K562 (cell line): ENCODE data around the gene UTP25. TPM values are rescaled to one million over a fixed set of nuclear protein-coding genes. Genes with fewer than 3 reads are reported as not detected.

Source experiments
- ATAC-seq: fragments of 200-7000 bp; cut with Tn5 transposase; 3 replicates; pipeline ENCODE4 v1.9.1; 2020; ENCODE audit warnings: moderate library complexity
- BruUV-seq: library from RNA; stranded (reverse); fragments of 400-500 nt; replicated peaks from 2 replicates; lab custom pipeline; 2021; lab: Mats Ljungman, UMichigan
- CTCF ChIA-PET: fragments of 300-600 bp; formaldehyde crosslinking; extraction: SDS; loops from one replicate; lab custom pipeline; 2021; ENCODE audit warnings: low intra/inter-chr PET ratio; lab: Yijun Ruan, JAX
- POLR2A ChIA-PET: fragments of 300-600, 350-650 bp; sonication (Branson Sonifier 250); formaldehyde crosslinking; extraction: SDS; loops from one replicate; lab custom pipeline; 2021; ENCODE audit warnings: antibody characterized with exemption, inconsistent platforms; lab: Yijun Ruan, JAX
- DNase-seq, 4 experiments: peaks; one replicate each; pipeline versions ENCODE4 v3.0.0 to v3.0.0-alpha.2; 2011 to 2018; ENCODE audit warnings: low spot score in 3 of 4, mixed read lengths in 3 of 4; ENCODE audit errors: extremely low read depth in 1 of 4
- FAIRE-seq: peaks from 2 replicates; lab custom pipeline; 2011; peaks lifted over from hg19 to GRCh38; lab: Jason Lieb, UNC
- H2AFZ ChIP-seq: 2 replicates; pipeline ENCODE4 v1.6.0; 2011; ENCODE audit warnings: low read depth, low read length, control low read depth, inconsistent platforms
- H3K27ac ChIP-seq: fragments of 200-600 bp; 3 replicates; pipeline ENCODE4 v1.8.0; 2011; ENCODE audit warnings: low read depth, mild to moderate bottlenecking, control low read depth, inconsistent platforms, low read length, moderate library complexity, mixed read lengths; ENCODE audit errors: extremely low read depth
- H3K27me3 ChIP-seq, 2 experiments: fragments of 300-600 bp in 1 of 2; 2 replicates in 1 of 2; 3 replicates in 1 of 2; pipeline versions ENCODE4 v1.6.0 to v1.8.0; 2011; ENCODE audit warnings: inconsistent platforms in 2 of 2, low read length in 2 of 2, mild to moderate bottlenecking in 1 of 2, mixed read lengths in 1 of 2, moderate library complexity in 1 of 2; ENCODE audit not compliant: control insufficient read depth in 2 of 2, insufficient read depth in 2 of 2
- H3K36me3 ChIP-seq: fragments of 300-600 bp; 3 replicates; pipeline ENCODE4 v1.8.0; 2011; ENCODE audit warnings: mild to moderate bottlenecking, low read length, inconsistent platforms; ENCODE audit not compliant: control insufficient read depth, insufficient read depth
- H3K4me1 ChIP-seq, 2 experiments: fragments of 200-600 bp in 1 of 2; replicated peaks in 1 of 2; 2 replicates in 1 of 2; 3 replicates in 1 of 2; pipeline versions ENCODE4 v1.5.1 to v1.8.0; 2011; ENCODE audit warnings: inconsistent platforms in 2 of 2, low read length in 2 of 2, mild to moderate bottlenecking in 1 of 2, mixed read lengths in 1 of 2, moderate library complexity in 1 of 2; ENCODE audit not compliant: control insufficient read depth in 2 of 2, insufficient read depth in 2 of 2
- H3K4me2 ChIP-seq: 2 replicates; pipeline ENCODE4 v1.6.1; 2011; ENCODE audit warnings: low read length, control low read depth, inconsistent platforms, mixed read lengths; ENCODE audit not compliant: insufficient read depth
- H3K4me3 ChIP-seq: fragments of 200-600 bp; sonication (generic), shearing (Covaris generic); 2 replicates; pipeline ENCODE4 v1.5.1; 2016; ENCODE audit warnings: control low read depth, inconsistent platforms
- H3K79me2 ChIP-seq: fragments of 200-600 bp; 3 replicates; pipeline ENCODE4 v1.8.0; 2011; ENCODE audit warnings: low read length, inconsistent platforms; ENCODE audit not compliant: control insufficient read depth, insufficient read depth
- H3K9ac ChIP-seq, 2 experiments: 2 replicates each; pipeline versions ENCODE4 v1.6.0 to v1.6.1; 2011; ENCODE audit warnings: low read depth in 2 of 2, low read length in 2 of 2, control low read depth in 1 of 2, inconsistent platforms in 1 of 2, mild to moderate bottlenecking in 1 of 2, mixed read lengths in 1 of 2; ENCODE audit not compliant: insufficient read depth in 1 of 2
- H3K9me1 ChIP-seq: one replicate; pipeline ENCODE4 v1.6.0; 2011; ENCODE audit warnings: inconsistent platforms, mild to moderate bottlenecking, low read length, moderate library complexity; ENCODE audit not compliant: control insufficient read depth, insufficient read depth
- H3K9me3 ChIP-seq: replicated peaks from 2 replicates; pipeline ENCODE4 v1.5.1; 2011; ENCODE audit warnings: low read depth, low read length, inconsistent platforms; ENCODE audit not compliant: control insufficient read depth, insufficient read depth
- H4K20me1 ChIP-seq: replicated peaks from 2 replicates; pipeline ENCODE4 v1.6.1; 2011; ENCODE audit warnings: low read length, inconsistent platforms, mixed read lengths; ENCODE audit not compliant: control insufficient read depth, insufficient read depth
- CBX1 ChIP-seq: sonication (generic); IDR thresholded peaks from 2 replicates; pipeline ENCODE4 v1.6.1; 2016; ENCODE audit warnings: antibody characterized with exemption, low read depth, mild to moderate bottlenecking
- ETS2 ChIP-seq: IDR thresholded peaks from 2 replicates; pipeline ENCODE4 v1.6.1; 2016; ENCODE audit warnings: borderline replicate concordance, missing genetic modification characterization, mild to moderate bottlenecking, moderate library complexity, missing compliant biosample characterization; ENCODE audit not compliant: poor library complexity, severe bottlenecking
- GABPB1 ChIP-seq: sonication (generic); formaldehyde crosslinking; IDR thresholded peaks from 2 replicates; pipeline ENCODE4 v1.8.0; 2022; ENCODE audit warnings: mild to moderate bottlenecking, missing genetic modification reagents
- GABPB2 ChIP-seq: fragments of 250-450 bp; sonication (Bioruptor Pico); conservative IDR thresholded peaks from 2 replicates; pipeline ENCODE4 v1.5.1; 2021; ENCODE audit warnings: mild to moderate bottlenecking
- NCOA2 ChIP-seq, 2 experiments: fragments of 450-650 bp; IDR thresholded peaks; 2 replicates each; pipeline ENCODE4 v1.6.1; 2018; ENCODE audit warnings: mild to moderate bottlenecking in 2 of 2, moderate library complexity in 1 of 2; ENCODE audit not compliant: partially characterized antibody in 2 of 2
- NR2C1 ChIP-seq, 2 experiments: fragments of 450-650 bp; IDR thresholded peaks; 2 replicates each; pipeline ENCODE4 v1.6.1; 2017; ENCODE audit warnings: mild to moderate bottlenecking in 2 of 2, antibody characterized with exemption in 1 of 2, inconsistent platforms in 1 of 2, missing compliant biosample characterization in 1 of 2, missing genetic modification characterization in 1 of 2
- ZNF134 ChIP-seq: fragments of 250-450 bp; sonication (Bioruptor Pico); conservative IDR thresholded peaks from 2 replicates; pipeline ENCODE4 v1.4.0; 2020
- ZNF140 ChIP-seq: fragments of 250-450 bp; sonication (Bioruptor Pico); IDR thresholded peaks from 2 replicates; pipeline ENCODE4 v1.8.0; 2021; ENCODE audit warnings: moderate library complexity, mild to moderate bottlenecking, inconsistent platforms
- ZNF347 ChIP-seq: fragments of 450-650 bp; formaldehyde crosslinking; IDR thresholded peaks from 2 replicates; pipeline ENCODE4 v1.4.0; 2020; ENCODE audit warnings: low read depth, mild to moderate bottlenecking, moderate library complexity
- WGBS: fragments of 100-300 bp; shearing (Covaris generic); methylation state at CpG from one replicate; pipeline ENCODE4 v1.1.6; 2016; ENCODE audit warnings: low coverage, mixed read lengths; ENCODE audit not compliant: insufficient coverage; ENCODE audit errors: missing lambda C conversion rate; 5-methylcytosine and 5-hydroxymethylcytosine counted together
- in situ Hi-C: fragments of 300-500 bp; cut with MboI; formaldehyde crosslinking; loops from 4 replicates; pipeline ENCODE4 v1.15.0; 2018; ENCODE audit warnings: inconsistent platforms, mixed read lengths
- intact Hi-C: fragments of 100-400 bp; cut with micrococcal nuclease; formaldehyde crosslinking; loops from 2 replicates; pipeline ENCODE4 v1.14.2; 2022
- polyA plus RNA-seq, 8 experiments: library from polyadenylated mRNA; depleted of rRNA in 4 of 8; stranded (reverse) in 5 of 8; unstranded in 3 of 8; fragments of >200 nt; fragmentation: Nextera tagmentation in 2 of 8; fragmentation: Illumina TruSeq in 1 of 8; extraction: Ambion mirVana in 2 of 8; extraction: Trizol in 1 of 8; gene quantifications; 2 replicates each; pipeline versions ENCODE4 v1.2.1 to v1.2.3, GENCODE V29; 2011 to 2014; ENCODE audit warnings: inconsistent platforms in 1 of 8, missing spikeins in 1 of 8
- total RNA-seq, 7 experiments: library from RNA; depleted of rRNA in 6 of 7; stranded (reverse); fragments of >200 nt in 6 of 7; fragmentation: Illumina TruSeq in 2 of 7; extraction: Trizol in 2 of 7; gene quantifications; 2 replicates each; pipeline versions ENCODE4 v1.2.1 to v1.2.3, GENCODE V29; 2011 to 2021; ENCODE audit warnings: low replicate concordance in 1 of 7

UTP25 gene
- total and polyA plus RNA-seq, 9 of the 15 experiments (the other 6 are each of a cell fraction or from before 2014, with no cell fraction given): 5.7 to 17.6 (median 12.0) TPM

GRCh38 chr1:209878964-209879363 is 51.2 kb downstream of the UTP25 start:
- DNase-seq (no peak), ATAC-seq (no peak)
- Histone ChIP-seq H3K4me1 (no peaks in the 10 kb centered on the region; a peak in 1 of 5 replicates), H2AFZ (no peak overlapping the region), H3K9ac (no peak overlapping the region), H3K27ac (no peak overlapping the region), H3K27me3 (peaks cover 13 to 19% of the 10 kb centered on the region in 2 experiments; a peak in 4 of 5 replicates), H3K4me2 (no peak overlapping the region), H3K9me3 (no peaks in the 10 kb centered on the region), H3K9me1 (no peaks in the 10 kb centered on the region)
- WGBS: 0% methylated on average over 1 of the region's 1 CpG
- no TSS peak for BruUV-seq
- ChIA-PET CTCF (no interaction called here), POLR2A (interaction anchor here (1.7 kb wide), 1 partner anchor 10 kb away, joined by 9 read pairs; no protein-coding TSS in a partner anchor)
- in situ Hi-C loops: loop anchor here (5.0 kb wide), 1 partner anchor 108 kb away; no protein-coding TSS in a partner anchor
- no peak for TF ChIP-seq ZNF140 (CRISPR knock-in tag)
- no peak for TF ChIP-seq ZNF134 (CRISPR knock-in tag)
- TF ChIP-seq GABPB1: no peak
- TF ChIP-seq ZNF347 (CRISPR knock-in tag): no peak
- no peak for TF ChIP-seq ETS2 (tag)
- TF ChIP-seq NCOA2 (IDR thresholded peaks at IDR 0.05; ENCODE audit: partially characterized antibody in 2 of 2): no peak
- no peak for TF ChIP-seq CBX1
- TF ChIP-seq GABPB2 (CRISPR knock-in tag): no peak
- TF ChIP-seq NR2C1 (IDR thresholded peaks at IDR 0.05): no peak
- no peak for TF ChIP-seq NR2C1 (tag; IDR thresholded peaks at IDR 0.05)
- TF ChIP-seq, all 486 proteins: peak for 0
- intact Hi-C loops: no loop called here
- Histone ChIP-seq H3K79me2 (no peaks in the 10 kb centered on the region), H3K36me3 (no peaks in the 10 kb centered on the region), H3K4me3 (no peak overlapping the region), H4K20me1 (no peaks in the 10 kb centered on the region)
- no peak for FAIRE-seq
